Ishikawa (cell line): Measurements from ENCODE around the gene SERGEF.
A peak's percentile ranks its signal among the peaks of the same experiment; 100 is the strongest.

Experiments
- CEBPB ChIP-seq: IDR thresholded peaks from 2 replicates; pipeline ENCODE4 v1.6.1; 2012
- CREB1 ChIP-seq: IDR thresholded peaks from 2 replicates; pipeline ENCODE4 v1.6.1; 2012; ENCODE audit warnings: low read depth
- EGR1 ChIP-seq: IDR thresholded peaks from 2 replicates; pipeline ENCODE4 v1.6.1; 2012
- EP300 ChIP-seq: IDR thresholded peaks from 2 replicates; pipeline ENCODE4 v1.6.1; 2012; ENCODE audit warnings: borderline replicate concordance
- FOXM1 ChIP-seq: IDR thresholded peaks from 2 replicates; pipeline ENCODE4 v1.6.1; 2012; ENCODE audit warnings: low read depth, borderline replicate concordance
- MAX ChIP-seq: IDR thresholded peaks from 2 replicates; pipeline ENCODE4 v1.6.1; 2012
- NFIC ChIP-seq: IDR thresholded peaks from 2 replicates; pipeline ENCODE4 v1.6.1; 2012
- RAD21 ChIP-seq: IDR thresholded peaks from 2 replicates; pipeline ENCODE4 v1.6.1; 2012; ENCODE audit warnings: low read depth
- TAF1 ChIP-seq: IDR thresholded peaks from 2 replicates; pipeline ENCODE4 v1.6.1; 2012; ENCODE audit warnings: low read depth, mild to moderate bottlenecking
- TCF12 ChIP-seq: IDR thresholded peaks from 2 replicates; pipeline ENCODE4 v1.6.1; 2012; ENCODE audit warnings: low read depth
- TEAD4 ChIP-seq: IDR thresholded peaks from 2 replicates; pipeline ENCODE4 v1.6.1; 2012
- USF1 ChIP-seq: IDR thresholded peaks from 2 replicates; pipeline ENCODE4 v1.6.1; 2012
- YY1 ChIP-seq: IDR thresholded peaks from 2 replicates; pipeline ENCODE4 v1.6.1; 2012; ENCODE audit warnings: low read depth
- ZBTB7A ChIP-seq: IDR thresholded peaks from 2 replicates; pipeline ENCODE4 v1.6.1; 2012; ENCODE audit warnings: low read depth
- TF ChIP-seq, protein P1 (sequence below): IDR thresholded peaks from 2 replicates; pipeline ENCODE4 v1.6.1; 2012; ENCODE audit warnings: low read depth, mild to moderate bottlenecking

SERGEF gene

GRCh38 chr11:18001191-18001590 is 11.7 kb downstream of the SERGEF start:
- TF ChIP-seq ZBTB7A (no peak), CREB1 (no peak), FOXM1 (no peak), RAD21 (no peak), EGR1 (no peak), TEAD4 (no peak), CEBPB (no peak)
- TF ChIP-seq, protein P1, sequence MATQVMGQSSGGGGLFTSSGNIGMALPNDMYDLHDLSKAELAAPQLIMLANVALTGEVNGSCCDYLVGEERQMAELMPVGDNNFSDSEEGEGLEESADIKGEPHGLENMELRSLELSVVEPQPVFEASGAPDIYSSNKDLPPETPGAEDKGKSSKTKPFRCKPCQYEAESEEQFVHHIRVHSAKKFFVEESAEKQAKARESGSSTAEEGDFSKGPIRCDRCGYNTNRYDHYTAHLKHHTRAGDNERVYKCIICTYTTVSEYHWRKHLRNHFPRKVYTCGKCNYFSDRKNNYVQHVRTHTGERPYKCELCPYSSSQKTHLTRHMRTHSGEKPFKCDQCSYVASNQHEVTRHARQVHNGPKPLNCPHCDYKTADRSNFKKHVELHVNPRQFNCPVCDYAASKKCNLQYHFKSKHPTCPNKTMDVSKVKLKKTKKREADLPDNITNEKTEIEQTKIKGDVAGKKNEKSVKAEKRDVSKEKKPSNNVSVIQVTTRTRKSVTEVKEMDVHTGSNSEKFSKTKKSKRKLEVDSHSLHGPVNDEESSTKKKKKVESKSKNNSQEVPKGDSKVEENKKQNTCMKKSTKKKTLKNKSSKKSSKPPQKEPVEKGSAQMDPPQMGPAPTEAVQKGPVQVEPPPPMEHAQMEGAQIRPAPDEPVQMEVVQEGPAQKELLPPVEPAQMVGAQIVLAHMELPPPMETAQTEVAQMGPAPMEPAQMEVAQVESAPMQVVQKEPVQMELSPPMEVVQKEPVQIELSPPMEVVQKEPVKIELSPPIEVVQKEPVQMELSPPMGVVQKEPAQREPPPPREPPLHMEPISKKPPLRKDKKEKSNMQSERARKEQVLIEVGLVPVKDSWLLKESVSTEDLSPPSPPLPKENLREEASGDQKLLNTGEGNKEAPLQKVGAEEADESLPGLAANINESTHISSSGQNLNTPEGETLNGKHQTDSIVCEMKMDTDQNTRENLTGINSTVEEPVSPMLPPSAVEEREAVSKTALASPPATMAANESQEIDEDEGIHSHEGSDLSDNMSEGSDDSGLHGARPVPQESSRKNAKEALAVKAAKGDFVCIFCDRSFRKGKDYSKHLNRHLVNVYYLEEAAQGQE = no peak

DNA sequence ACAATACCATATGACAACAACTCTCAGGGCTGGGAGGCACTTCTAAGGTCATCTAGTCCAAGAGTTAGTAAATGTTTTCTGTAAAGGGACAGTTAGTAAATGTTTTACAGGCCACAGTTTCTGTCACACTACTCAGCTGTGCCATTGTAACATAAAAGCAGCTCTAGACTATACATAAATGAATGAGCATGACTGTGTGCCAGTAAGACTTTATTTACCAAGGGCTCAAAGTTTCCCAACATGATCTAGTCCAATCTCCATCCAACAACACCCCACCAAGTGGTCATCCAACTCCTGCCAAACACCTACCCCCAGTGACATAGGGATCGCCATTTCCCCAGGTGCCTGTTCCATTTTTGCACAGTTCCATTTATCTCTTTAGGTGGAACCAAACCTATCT is 12.1 kb downstream of the SERGEF start:
- no peak for TF ChIP-seq TAF1
- no peak for TF ChIP-seq RAD21
- TF ChIP-seq USF1 = no peak
- no peak for TF ChIP-seq ZBTB7A
- TF ChIP-seq EGR1 = no peak
- no peak for TF ChIP-seq FOXM1
- TF ChIP-seq CREB1 = no peak
- no peak for TF ChIP-seq EP300
- TF ChIP-seq YY1 = no peak

GRCh38 chr11:17992916-17993315 is 19.9 kb downstream of the SERGEF start:
- TF ChIP-seq ZBTB7A (no peak), NFIC (peak; percentile 25; the same call in 1 of the 2 replicates), MAX (no peak), CREB1 (no peak), FOXM1 (no peak), TAF1 (no peak), EP300 (no peak)
- TF ChIP-seq, protein P1 = no peak

GRCh38 chr11:17991783-17992433 is 20.9 kb downstream of the SERGEF start:
- TF ChIP-seq TEAD4 (no peak), RAD21 (peak; percentile 70)

- no peak for TF ChIP-seq TEAD4
- TF ChIP-seq EGR1 = no peak
- TF ChIP-seq MAX = no peak
These were observed 23.5 kb downstream of the SERGEF start for GRCh38 chr11:17989306-17989705.

- no peak for TF ChIP-seq ZBTB7A
- no peak for TF ChIP-seq TEAD4
- peak; percentile 88 for TF ChIP-seq EP300
- TF ChIP-seq, protein P1 = no peak
- TF ChIP-seq EGR1 = no peak
- no peak for TF ChIP-seq RAD21
- TF ChIP-seq MAX = peak; percentile 36; the same call in 1 of the 2 replicates
- no peak for TF ChIP-seq YY1
- TF ChIP-seq TAF1 = no peak
- TF ChIP-seq NFIC = no peak; the same call in 1 of the 2 replicates
- peak; percentile 61; the same call in 1 of the 2 replicates for TF ChIP-seq FOXM1
- TF ChIP-seq CREB1 = no peak
- no peak for TF ChIP-seq CEBPB
- peak; percentile 92 for TF ChIP-seq TCF12
- no peak for TF ChIP-seq USF1
These were observed 24.4 kb downstream of the SERGEF start for GRCh38 chr11:17988465-17988864.
